Mucosa of descending colon (tissue), 3 donors: ENCODE data around the gene ZMYM3. TPM values are rescaled to one million over a fixed set of nuclear protein-coding genes. Genes with fewer than 3 reads are reported as not detected.

Experiments
- ATAC-seq: fragments of 200-7000 bp; cut with Tn5 transposase; one replicate; pipeline ENCODE4 v1.9.1; 2020; ENCODE audit warnings: mild to moderate bottlenecking, moderate library complexity
- DNase-seq, 3 donors: peaks; one replicate each; pipeline ENCODE4 v3.0.0-alpha.2; 2020
- H3K36me3 ChIP-seq: fragments of 200-600 bp; one replicate; pipeline ENCODE4 v1.8.0; 2021; ENCODE audit warnings: low read depth, mild to moderate bottlenecking
- H3K4me1 ChIP-seq: fragments of 200-600 bp; one replicate; pipeline ENCODE4 v1.8.0; 2021; ENCODE audit warnings: low read depth, mild to moderate bottlenecking
- H3K4me3 ChIP-seq: fragments of 200-600 bp; one replicate; pipeline ENCODE4 v1.8.0; 2021; ENCODE audit warnings: mild to moderate bottlenecking
- H3K9me3 ChIP-seq: fragments of 200-600 bp; one replicate; pipeline ENCODE4 v1.8.0; 2021; ENCODE audit warnings: mild to moderate bottlenecking
- intact Hi-C, 2 donors: fragments of 100-400 bp; cut with DNase I in 1 of 2; cut with micrococcal nuclease in 1 of 2; formaldehyde crosslinking; loops; one replicate each; pipeline versions ENCODE4 v1.11.0 to v1.11.1; 2022; cut with DNase I, micrococcal nuclease
- total RNA-seq, 3 donors: library from RNA; stranded (reverse); fragmentation: NEBNext Ultra II Directional in 2 of 3; extraction: Animal tissue kit (Norgen Biotek cat#: 25700) in 2 of 3; gene quantifications; one replicate each; pipeline versions ENCODE4 v1.2.1 to v1.2.4, GENCODE V29; 2021 to 2023
- TF ChIP-seq, protein P1 (sequence below): fragments of 200-600 bp; IDR thresholded peaks from one replicate; pipeline ENCODE4 v1.8.0; 2022; ENCODE audit warnings: antibody characterized with exemption, mild to moderate bottlenecking
- donor health status: DM: no; HTN: no; CAD: no; lungs with moderate emphysema.
- donor health status: DM: no; HTN: no; CAD: no.
- donor health status: DM: no; HTN: yes; CAD: no.

The ZMYM3 gene
- total RNA-seq, 3 donors from 2014 or later, result 13.7 to 24.9 (median 16.4) TPM

DNA sequence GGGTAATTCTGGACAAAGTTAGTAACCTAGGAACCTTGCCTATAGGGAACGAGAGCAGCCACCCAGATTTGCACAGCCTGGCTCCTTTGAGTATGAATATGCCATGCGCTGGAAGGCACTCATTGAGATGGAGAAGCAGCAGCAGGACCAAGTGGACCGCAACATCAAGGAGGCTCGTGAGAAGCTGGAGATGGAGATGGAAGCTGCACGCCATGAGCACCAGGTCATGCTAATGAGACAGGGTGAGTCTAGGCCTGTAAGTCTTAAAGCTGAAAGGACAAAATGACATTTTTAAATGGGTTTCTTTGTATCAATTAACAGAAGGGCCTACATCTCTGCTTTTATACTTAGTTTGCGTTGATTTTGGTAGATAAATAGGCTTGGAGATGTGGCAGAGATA, 42.9 kb upstream of the ZMYM3 start:
- Histone ChIP-seq H3K9me3 (no peaks in the 10 kb centered on the region), H3K36me3 (no peaks in the 10 kb centered on the region), H3K4me3 (no peak overlapping the region), H3K4me1 (no peaks in the 10 kb centered on the region)
- ATAC-seq, result no peak
- DNase-seq, result no peak
- TF ChIP-seq, protein P1, sequence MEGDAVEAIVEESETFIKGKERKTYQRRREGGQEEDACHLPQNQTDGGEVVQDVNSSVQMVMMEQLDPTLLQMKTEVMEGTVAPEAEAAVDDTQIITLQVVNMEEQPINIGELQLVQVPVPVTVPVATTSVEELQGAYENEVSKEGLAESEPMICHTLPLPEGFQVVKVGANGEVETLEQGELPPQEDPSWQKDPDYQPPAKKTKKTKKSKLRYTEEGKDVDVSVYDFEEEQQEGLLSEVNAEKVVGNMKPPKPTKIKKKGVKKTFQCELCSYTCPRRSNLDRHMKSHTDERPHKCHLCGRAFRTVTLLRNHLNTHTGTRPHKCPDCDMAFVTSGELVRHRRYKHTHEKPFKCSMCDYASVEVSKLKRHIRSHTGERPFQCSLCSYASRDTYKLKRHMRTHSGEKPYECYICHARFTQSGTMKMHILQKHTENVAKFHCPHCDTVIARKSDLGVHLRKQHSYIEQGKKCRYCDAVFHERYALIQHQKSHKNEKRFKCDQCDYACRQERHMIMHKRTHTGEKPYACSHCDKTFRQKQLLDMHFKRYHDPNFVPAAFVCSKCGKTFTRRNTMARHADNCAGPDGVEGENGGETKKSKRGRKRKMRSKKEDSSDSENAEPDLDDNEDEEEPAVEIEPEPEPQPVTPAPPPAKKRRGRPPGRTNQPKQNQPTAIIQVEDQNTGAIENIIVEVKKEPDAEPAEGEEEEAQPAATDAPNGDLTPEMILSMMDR, result no peak
- intact Hi-C loops, result no loop called here

DNA sequence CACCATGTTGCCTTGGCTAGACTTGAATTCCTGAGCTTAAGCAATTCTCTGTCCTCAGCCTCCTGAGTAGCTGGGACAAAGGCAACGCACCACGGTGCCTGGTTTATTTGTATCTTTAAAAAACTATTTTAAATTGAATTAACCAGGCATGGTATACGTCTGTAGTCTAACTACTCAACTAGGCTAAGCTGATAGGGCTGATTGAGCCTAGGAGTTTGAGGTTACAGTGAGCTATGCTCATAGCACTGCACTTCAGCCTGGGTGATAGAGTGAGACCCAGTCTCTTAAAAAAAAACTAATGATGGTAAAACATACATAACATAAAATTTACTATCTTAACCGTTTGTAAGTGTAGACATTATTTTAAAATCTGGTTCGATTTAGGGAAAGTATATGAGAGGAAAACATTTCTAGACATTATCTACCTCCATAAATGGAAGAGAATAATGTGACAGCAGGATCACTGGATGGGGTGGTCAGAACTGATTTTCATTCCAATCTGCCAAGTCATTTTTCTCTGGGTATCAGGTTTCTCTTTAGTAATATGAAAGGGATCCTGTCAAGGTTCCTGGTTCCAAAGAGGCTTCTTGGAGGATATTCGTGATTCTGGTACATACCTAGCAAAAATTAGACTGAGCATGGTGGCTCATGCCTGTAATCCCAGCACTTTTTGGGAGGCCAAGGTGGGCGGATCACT, 38.9 kb upstream of the ZMYM3 start:
- intact Hi-C loops, result no loop called here
- ATAC-seq, result no peak
- H3K9me3 ChIP-seq, result no peaks in the 10 kb centered on the region
- no peaks in the 10 kb centered on the region for H3K4me1 ChIP-seq
- H3K36me3 ChIP-seq, result no peaks in the 10 kb centered on the region
- TF ChIP-seq, protein P1, result no peak
- no peak overlapping the region for H3K4me3 ChIP-seq
- DNase-seq, result no peak

GRCh38 chrX:71291381-71291780, 37.4 kb upstream of the ZMYM3 start:
- Histone ChIP-seq H3K36me3 (no peaks in the 10 kb centered on the region), H3K4me1 (no peaks in the 10 kb centered on the region), H3K4me3 (no peak overlapping the region), H3K9me3 (no peaks in the 10 kb centered on the region)
- DNase-seq, result no peak
- intact Hi-C loops, result no loop called here
- ATAC-seq, result no peak
- TF ChIP-seq, protein P1, result no peak

DNA sequence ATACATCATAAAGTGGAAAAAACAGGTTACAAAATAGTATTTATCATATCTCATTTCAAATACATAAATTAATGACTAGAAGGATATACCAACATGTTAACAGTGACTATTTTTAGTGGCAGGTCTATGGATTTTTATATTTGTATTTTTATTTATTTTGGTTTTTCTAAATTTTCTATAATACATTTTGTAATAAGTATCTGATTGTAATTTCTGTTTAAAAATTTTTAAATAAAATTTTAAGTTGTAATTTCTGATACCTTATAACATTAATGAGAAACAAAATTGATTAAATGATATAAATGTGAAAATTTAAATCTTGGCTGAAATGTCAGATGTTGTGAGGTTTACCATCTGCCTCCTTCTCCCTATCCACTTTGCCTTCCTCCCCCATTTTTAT, 32.0 kb upstream of the ZMYM3 start:
- intact Hi-C loops, result no loop called here
- no peak for DNase-seq
- no peaks in the 10 kb centered on the region for H3K9me3 ChIP-seq
- H3K4me1 ChIP-seq, result no peaks in the 10 kb centered on the region
- TF ChIP-seq, protein P1, result no peak
- no peaks in the 10 kb centered on the region for H3K36me3 ChIP-seq
- ATAC-seq, result no peak
- H3K4me3 ChIP-seq, result no peak overlapping the region

DNA sequence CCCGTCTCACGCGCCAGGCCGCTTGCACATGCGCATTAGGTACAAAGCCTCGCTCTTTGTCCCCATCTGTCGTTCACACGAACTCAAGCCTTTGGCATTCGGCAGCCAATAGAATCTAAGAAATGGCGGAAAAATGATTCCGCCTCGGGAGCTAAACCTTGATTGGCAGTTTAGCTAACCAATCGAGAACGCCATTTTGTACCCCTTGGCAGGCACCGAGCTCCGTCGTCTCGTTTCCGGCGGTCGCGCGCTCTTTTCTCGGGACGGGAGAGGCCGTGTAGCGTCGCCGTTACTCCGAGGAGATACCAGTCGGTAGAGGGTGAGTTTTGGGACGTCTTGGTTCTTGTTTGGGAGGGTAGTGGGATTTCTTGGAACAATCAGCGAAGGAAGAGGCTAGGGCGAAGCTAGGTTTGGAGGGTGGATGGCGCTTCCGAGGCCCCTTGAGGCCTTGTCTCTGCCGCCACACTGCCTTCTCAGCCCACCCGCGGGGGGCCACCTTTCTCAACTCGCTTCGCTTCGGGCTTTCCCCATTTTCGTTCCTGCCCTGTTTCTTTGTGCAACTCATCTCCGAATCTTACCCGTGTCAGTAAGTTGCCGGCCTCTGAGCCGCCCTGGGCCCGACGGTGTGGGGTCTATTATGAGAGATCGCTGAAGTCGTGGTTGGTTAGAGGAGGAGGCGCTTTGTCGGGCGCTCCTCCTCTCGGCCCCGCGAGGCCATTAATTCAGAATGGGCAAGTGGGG, 29.6 kb upstream of the ZMYM3 start, which contains the start of gene NONO:
NONO (plus strand) TSS at position 233 of the 741 bp plus-strand sequence. CDS start 7,003 bp downstream, outside the sequence.
- no peaks in the 10 kb centered on the region for H3K4me1 ChIP-seq
- H3K36me3 ChIP-seq, result no peaks in the 10 kb centered on the region
- TF ChIP-seq, protein P1, result no peak
- no peaks in the 10 kb centered on the region for H3K9me3 ChIP-seq
- intact Hi-C loops, result no loop called here
- DNase-seq (peak; percentile 84 to 91 (median 86)), ATAC-seq (peak; percentile 96)
- peak within 1 kb of the TSS; percentile 50 for H3K4me3 ChIP-seq
